Right ventricle myocardium superior (tissue), 1 donor: ENCODE data around the gene HJV. TPM values are rescaled to one million over a fixed set of nuclear protein-coding genes. Genes with fewer than 3 reads are reported as not detected.
"Not testable (repeated sequence)": the region's sequence is repeated elsewhere in the genome, so short reads cannot be mapped to it uniquely, and the experiment has no call there.

Experiments
- ATAC-seq: fragments of 200-7000 bp; cut with Tn5 transposase; one replicate; pipeline ENCODE4 v1.9.1; 2020; ENCODE audit warnings: mild to moderate bottlenecking; ENCODE audit not compliant: poor library complexity
- DNase-seq: peaks from one replicate; pipeline ENCODE4 v3.0.0-alpha.2; 2020
- intact Hi-C: fragments of 100-400 bp; cut with DNase I; formaldehyde crosslinking; loops from one replicate; pipeline ENCODE4 v1.11.2; 2022
- total RNA-seq: library from RNA; stranded (reverse); fragmentation: NEBNext Ultra II Directional; extraction: Animal tissue kit (Norgen Biotek cat#: 25700); gene quantifications from one replicate; pipeline ENCODE4 v1.2.1, GENCODE V29; 2021
- donor health status: DM: no; HTN: yes; CAD: no; lungs with severe emphysema.

HJV gene
- total RNA-seq, 1 donor from 2014 or later = 88.1 TPM

DNA sequence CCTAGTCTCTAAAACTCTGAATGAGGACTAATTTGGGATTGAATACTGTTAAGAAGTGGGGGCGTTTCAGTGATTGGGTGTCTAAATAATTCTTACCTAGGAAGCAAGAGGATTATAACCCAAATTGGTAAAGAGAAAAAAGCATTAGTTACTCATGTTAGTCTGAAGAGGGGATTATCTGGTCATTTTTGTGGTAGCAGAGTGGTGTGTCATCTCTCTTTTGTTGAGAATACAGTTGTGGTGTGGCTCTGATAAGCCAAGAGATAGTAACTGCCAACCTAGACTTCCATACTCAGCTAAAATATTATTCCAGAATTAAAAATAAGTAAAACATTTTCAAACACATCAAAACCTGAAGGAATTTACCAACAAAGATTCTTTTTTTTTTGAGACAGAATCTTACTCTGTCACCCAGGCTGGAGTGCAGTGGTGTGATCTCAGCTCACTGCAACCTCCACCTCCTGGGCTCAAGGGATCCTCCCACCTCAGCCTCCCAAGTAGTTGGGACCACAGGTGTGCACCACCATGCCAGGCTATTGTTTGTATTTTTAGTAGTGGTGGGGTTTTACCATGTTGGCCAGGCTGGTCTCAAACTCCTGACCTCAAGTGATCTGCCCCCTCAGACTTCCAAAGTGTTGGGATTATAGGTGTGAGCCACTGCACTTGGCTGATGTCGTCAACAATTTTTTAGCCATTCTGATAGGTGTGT is 4.4 kb upstream of the HJV start:
- ATAC-seq, DNase-seq, intact Hi-C loops: not testable (repeated sequence)

- intact Hi-C loops = no loop called here
- no peak for ATAC-seq
Observed at GRCh38 chr1:146022403-146023127, 1.0 kb upstream of the HJV start.

DNA sequence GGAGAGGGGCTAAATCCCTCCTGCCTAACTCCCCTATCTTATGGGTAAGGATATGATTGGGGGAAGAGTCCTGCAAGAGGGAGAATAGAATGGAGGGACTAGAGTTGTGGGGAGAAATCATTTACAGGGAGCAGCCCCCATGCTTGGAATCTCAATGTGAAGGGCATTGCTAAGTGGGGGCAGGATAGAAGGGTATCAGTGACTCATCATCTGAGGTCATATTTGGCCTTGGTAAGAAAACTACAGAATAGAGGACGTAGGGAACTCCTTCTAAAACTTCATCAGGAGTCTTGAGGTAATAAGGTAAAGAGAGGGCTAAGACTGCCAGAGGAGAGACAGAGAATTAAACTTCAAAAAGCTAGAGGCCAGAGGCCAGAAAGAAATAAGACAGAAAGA is 487 bp downstream of the HJV start:
- ATAC-seq = peak; percentile 45
- intact Hi-C loops = no loop called here
- no peak for DNase-seq

More at GRCh38 chr1:146022403-146023127, 1.0 kb upstream of the HJV start:
- no peak for DNase-seq

DNA sequence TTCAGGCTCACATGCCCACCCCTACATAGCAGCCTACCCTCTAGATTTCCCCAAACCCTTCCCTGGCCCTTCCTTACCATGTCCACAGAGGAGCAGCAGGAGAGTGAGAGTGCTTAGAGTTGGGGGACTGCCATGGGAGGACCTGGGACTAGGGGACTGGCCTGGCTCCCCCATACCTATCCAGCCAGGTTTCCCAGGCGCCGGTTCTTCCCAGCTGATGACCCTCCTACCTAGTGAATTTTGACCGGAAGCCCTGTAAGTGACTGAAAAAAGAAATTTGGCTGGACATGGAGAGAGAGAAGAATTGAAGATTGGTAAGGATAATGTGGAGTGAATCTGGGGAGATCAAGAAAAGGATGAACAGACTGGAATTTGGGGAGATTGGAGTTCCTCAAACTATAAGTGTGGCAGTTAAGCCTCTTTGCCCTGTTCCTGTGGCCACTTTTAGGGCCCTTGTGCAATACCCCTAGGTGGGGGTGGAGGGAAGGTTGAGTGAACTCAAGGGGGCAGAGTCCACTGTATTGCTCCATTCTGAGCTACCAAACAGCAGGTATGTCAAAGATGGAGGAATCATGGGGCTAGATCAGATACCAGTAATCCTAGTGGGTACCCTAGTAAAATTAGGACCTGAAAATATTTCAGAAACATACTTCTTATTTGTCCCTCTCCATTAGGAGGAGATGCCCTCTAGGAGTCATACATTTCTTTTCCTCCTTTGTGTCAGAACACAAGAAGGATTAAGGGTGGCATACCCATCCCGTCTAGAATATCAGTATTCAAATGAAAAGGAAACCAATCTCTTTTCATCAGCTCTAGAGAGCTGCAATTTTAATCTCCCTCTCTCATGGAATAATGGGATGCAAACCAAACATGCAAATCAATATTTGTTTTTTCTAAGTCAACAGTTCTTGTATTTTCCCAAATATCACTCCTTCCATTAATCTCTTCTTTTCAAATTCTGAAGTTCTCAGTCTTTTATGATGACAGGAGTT is 1.2 kb downstream of the HJV start:
- DNase-seq (no peak), ATAC-seq (no peak)
- intact Hi-C loops = no loop called here

DNA sequence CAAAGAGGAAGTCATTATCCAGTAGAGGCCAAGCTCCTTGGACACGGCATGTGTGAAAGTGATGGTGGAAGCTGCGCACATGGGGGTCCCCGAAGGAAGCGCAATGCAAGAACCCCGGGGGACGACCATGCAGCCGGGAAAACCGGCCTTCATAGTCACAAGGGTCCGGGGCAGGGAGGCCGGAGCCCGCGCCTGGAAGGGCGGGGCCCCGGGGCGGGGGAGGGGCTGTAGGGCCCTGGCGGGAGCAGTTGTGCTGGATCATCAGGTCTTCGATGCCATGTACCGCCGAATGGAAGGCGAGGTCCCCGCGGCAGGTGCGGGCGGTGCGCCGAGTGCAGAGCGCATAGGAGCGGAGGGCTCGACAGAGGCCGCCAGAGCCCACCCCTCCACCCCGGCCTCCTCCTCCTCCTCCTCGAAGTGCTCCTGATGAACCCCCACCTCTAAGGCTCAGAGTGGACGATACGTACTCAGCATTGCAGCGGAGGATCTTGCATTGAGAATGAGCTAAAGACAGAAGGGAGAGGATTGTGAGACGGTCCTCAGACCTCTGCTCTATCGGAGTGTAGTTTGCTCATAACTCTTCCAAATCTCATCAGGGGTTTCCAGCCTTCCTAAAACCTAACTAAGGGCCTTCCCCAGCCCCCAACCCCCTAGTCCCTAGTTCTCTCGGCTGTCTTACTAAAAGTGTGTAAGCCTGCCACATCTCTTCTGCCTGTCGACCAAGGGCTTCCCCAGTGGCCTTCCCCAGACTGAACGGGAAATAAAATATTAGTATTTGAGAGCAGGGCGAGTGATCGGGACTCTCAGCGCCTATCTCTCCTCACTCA is 2.1 kb downstream of the HJV start:
- DNase-seq (no peak), ATAC-seq (peak; percentile 6)

GRCh38 chr1:146016891-146017290 is 4.6 kb downstream of the HJV start:
- ATAC-seq (no peak), DNase-seq (no peak)
- intact Hi-C loops = no loop called here

More for the DNA sequence above, 2.1 kb downstream of the HJV start:
- intact Hi-C loops = no loop called here

GRCh38 chr1:146013559-146013922 is 8.0 kb downstream of the HJV start:
- no peak for ATAC-seq
- intact Hi-C loops = loop anchor here (2.0 to 5.0 kb wide), 2 partner anchors 121 to 166 kb away; partner anchors contain the start of gene NUDT17
- no peak for DNase-seq

DNA sequence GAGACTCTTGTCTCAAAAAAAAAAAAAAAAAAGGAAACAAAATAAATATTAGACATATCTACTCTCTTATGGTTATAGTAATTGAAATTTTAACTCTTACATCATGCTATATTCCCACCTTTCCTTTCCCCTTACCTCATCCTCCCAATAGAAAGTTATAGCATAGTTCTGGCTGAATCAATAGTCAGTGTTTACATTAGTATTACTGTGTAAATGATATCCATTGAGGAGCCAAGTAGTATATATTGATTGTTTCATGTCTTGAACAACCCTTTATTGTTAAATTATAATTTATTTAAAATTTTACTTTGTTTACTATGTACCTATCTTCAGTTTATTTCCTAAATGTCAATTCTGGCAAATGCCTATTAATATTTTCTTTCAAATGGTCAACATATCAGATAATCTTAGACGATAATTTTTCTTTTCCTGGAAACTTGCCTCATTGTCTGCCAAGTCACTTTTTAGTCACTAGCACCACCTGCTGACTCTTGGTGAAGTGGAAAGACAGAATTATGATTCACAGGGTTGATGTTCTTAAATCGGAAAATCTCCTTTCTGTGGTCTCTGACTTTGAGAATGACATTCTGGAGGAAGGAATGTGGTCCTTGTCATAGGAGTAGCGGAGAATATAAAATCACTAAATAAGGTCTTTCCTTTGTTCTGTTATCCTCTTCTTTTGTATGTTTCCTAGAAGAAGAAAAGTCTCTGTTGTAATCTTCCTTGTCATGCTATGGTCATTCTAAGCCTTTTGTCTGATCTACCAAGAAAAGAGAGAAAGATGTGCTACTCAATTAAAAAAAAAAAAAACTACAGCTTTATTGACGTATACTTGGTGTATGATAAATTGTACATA is 8.6 kb downstream of the HJV start:
- DNase-seq (no peak), ATAC-seq (peak; percentile 44)
- intact Hi-C loops = loop anchor here (2.0 to 5.0 kb wide), 2 partner anchors 120 to 166 kb away; partner anchors contain the start of gene NUDT17

- intact Hi-C loops = loop anchor here (5.0 kb wide), 1 partner anchor 163 kb away; the partner anchor contains the start of gene NUDT17
- DNase-seq = no peak
- no peak for ATAC-seq
Observed at GRCh38 chr1:146010126-146010738, 11.3 kb downstream of the HJV start.

GRCh38 chr1:146007489-146008133 is 13.9 kb downstream of the HJV start:
- no peak for DNase-seq
- intact Hi-C loops = loop anchor here (2.0 kb wide), 1 partner anchor 31 kb away; no protein-coding TSS in a partner anchor
- ATAC-seq = peak; percentile 27

DNA sequence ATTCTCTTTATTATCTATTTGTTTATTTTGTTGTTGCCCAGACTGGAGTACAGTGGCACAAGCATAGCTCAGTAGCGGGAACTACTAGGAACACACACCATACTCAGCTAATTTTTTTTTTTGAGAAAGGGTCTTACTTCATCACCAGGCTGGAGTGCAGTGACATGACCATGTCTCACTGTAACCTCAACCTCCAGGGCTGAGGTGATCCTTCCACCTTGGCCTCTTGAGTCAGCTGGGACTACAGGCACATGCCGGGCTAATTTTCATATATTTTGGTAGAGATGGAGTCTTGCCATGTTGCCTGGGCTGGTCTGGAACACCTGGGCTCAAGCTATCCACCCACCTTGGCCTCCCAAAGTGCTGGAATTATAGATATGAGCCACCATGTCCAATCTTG is 19.8 kb downstream of the HJV start:
- intact Hi-C loops = no loop called here
- DNase-seq = no peak
- ATAC-seq = no peak

DNA sequence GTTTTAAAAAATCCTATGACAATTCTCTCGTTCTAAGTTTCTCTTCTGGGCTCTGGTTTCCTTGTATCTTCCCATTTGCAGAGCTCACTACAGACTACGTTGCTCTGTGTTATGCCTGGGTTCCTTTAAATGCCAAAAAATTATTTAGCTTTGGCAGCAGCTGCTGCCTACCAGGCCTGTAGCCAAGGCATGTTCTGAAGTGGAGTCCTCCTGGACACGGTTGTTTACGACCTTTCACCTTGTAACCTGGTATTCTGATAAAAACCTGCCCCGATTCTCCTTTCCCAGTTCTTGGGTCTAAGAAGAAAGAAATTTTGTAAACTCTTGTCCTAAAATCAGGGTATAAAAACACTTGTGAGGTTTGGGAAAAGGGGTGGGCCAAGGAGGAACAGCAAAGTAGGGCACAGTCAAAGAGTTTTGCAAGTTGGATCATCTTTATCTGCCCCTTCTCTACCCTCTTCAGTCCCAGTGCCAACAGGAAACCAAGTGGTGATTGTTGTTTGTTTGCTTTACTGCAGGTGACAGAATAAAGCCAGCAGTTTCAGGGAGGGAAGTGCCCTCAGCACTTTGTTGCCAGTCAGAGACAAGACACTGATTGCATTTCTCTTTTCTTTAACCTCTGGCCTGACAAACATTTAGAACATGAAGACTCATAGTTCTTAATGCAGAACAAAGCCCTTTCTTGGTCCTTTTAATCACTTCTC is 22.1 kb downstream of the HJV start:
- ATAC-seq (peak; percentile 58), DNase-seq (peak; percentile 64)
- intact Hi-C loops = no loop called here

GRCh38 chr1:145997718-145998023 is 23.9 kb downstream of the HJV start:
- intact Hi-C loops = no loop called here
- ATAC-seq = no peak
- no peak for DNase-seq

DNA sequence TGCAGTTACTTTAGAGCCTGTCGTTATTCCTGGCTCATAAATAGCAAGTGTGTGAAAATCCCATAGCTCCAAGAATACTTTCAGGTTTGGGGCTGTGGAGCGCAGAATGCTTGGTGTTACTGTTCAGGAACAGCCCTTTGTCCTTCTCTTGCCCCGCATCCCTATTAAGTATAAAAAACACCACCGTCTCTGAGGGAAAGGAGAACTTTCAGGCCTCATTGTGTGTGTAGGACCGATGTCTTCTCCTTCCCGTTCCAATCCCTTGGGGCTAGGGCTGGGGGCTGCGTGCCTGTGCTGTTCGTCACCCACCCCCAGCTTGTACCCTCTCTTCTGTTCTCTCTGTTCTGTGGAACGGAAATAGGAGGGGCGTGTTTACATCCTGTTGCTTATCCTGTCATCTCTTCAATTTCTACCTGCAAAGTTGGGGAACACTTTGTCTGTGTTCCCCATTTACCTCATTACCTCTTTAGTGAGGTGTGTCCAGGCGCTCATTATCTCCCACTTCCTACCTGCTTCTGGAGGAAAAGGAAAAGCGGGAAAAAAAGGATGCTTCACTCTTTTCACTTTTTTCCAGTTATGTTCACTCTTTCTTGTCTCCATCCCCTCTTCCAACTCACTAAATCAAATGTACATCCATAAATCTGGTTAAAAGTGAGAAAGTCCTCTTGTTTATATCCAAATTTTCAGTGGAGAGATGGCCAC is 24.4 kb downstream of the HJV start:
- DNase-seq = peak; percentile 68
- peak; percentile 9 for ATAC-seq
- intact Hi-C loops = no loop called here

- ATAC-seq (peak; percentile 71), DNase-seq (peak; percentile 100)
- intact Hi-C loops = no loop called here
Observed at GRCh38 chr1:145996433-145997015, 25.0 kb downstream of the HJV start, which contains the start of gene TXNIP. Gene TXNIP, minus strand, starts transcription at chr1:145996579. Its CDS starts 313 bp downstream, at chr1:145996266.
